Measurements from ENCODE around the gene STK33.
"Not testable (repeated sequence)": the region's sequence is repeated elsewhere in the genome, so short reads cannot be mapped to it uniquely, and the experiment has no call there.

The STK33 gene

DNA sequence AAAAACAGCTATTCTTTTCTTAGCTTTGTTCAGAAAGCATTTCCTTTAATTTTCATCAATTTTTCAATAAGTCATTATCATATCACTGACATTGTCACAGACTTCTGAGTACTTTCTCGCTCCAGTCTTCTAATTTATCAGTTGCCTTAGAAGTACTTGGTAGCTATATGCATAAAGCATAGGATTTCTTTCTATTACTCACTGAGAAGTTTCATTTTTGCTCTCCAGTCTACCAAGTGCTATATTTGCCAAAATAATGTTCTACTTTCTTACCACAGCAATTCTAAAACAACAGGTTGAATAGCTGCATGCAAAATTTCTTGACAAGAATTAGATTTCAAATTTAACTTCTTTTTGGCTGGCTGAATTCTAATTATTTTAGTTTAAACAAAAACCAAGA lies 116.3 kb downstream of the STK33 start:
- in situ Hi-C loops (cut with HindIII; ENCODE audit: low sequenced_read_pairs): no loop called here
- TF ChIP-seq, protein P1, sequence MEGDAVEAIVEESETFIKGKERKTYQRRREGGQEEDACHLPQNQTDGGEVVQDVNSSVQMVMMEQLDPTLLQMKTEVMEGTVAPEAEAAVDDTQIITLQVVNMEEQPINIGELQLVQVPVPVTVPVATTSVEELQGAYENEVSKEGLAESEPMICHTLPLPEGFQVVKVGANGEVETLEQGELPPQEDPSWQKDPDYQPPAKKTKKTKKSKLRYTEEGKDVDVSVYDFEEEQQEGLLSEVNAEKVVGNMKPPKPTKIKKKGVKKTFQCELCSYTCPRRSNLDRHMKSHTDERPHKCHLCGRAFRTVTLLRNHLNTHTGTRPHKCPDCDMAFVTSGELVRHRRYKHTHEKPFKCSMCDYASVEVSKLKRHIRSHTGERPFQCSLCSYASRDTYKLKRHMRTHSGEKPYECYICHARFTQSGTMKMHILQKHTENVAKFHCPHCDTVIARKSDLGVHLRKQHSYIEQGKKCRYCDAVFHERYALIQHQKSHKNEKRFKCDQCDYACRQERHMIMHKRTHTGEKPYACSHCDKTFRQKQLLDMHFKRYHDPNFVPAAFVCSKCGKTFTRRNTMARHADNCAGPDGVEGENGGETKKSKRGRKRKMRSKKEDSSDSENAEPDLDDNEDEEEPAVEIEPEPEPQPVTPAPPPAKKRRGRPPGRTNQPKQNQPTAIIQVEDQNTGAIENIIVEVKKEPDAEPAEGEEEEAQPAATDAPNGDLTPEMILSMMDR (IDR thresholded peaks at IDR 0.05; ENCODE audit: low read depth, low read length, missing control alignments): no peak
- H3K4me3 ChIP-seq (ENCODE audit: low read depth, low read length): no peak overlapping the region
- no peak for DNase-seq (ENCODE audit: low read depth)

DNA sequence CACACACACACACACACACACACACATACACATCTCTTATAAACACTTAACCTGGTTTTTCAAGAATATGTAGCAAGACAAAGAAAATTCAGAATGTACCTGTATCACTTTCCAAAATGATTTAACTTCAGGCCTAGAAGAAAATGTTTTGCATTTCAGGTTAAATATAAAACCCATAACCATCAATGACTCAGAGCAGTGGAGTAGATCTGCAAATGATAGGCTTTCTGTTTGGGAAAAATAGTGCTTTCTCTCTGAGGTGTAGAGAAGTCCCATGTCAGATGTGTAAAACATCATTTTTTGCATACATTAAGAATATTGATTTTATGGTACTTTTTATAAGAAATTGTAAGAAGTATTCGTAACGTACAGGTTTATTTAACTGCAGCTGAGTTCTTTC lies 116.9 kb downstream of the STK33 start:
- TF ChIP-seq, protein P1 (IDR thresholded peaks at IDR 0.05; ENCODE audit: low read depth, low read length, missing control alignments): no peak
- H3K4me3 ChIP-seq (ENCODE audit: low read depth, low read length): no peak overlapping the region
- in situ Hi-C loops (cut with HindIII; ENCODE audit: low sequenced_read_pairs): no loop called here
- no peak for DNase-seq (ENCODE audit: low read depth)

DNA sequence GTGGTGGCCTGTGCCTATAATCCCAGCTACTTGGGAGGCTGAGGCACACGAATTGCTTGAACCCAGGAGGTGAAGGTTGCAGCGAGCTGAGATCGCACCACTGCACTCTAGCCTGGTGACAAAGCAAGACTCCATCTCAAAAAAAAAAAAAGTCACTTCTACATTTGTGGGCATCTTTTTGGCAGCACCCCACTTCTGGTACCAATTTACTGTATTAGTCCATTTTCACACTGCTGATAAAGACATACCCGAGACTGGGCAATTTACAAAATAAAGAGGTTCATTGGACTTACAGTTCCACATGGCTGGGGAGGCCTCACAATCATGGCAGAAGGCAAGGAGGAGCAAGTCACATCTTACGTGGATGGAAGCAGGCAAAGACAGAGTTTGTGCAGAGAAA lies 126.2 kb downstream of the STK33 start:
- H3K4me3 ChIP-seq (ENCODE audit: low read depth, low read length); DNase-seq (ENCODE audit: low read depth); in situ Hi-C loops (cut with HindIII; ENCODE audit: low sequenced_read_pairs): not testable (repeated sequence)

DNA sequence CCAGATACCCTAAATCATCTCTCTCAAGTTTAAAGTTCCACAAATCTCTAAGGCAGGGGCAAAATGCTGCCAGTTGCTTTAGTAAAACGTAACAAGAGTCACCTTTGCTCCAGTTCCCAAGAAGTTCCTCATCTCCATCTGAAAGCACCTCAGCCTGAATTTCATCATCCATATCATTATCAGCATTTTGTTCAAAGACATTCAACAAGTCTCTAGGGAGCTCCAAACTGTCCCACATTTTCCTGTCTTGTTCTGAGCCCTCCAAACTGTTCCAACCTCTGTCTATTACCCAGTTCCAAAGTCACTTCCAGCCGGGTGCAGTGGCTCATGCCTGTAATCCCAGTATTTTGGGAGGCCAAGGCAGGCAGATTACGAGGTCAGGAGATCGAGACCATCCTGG lies 126.7 kb downstream of the STK33 start:
- DNase-seq (ENCODE audit: low read depth); in situ Hi-C loops (cut with HindIII; ENCODE audit: low sequenced_read_pairs); H3K4me3 ChIP-seq (ENCODE audit: low read depth, low read length): not testable (repeated sequence)

DNA sequence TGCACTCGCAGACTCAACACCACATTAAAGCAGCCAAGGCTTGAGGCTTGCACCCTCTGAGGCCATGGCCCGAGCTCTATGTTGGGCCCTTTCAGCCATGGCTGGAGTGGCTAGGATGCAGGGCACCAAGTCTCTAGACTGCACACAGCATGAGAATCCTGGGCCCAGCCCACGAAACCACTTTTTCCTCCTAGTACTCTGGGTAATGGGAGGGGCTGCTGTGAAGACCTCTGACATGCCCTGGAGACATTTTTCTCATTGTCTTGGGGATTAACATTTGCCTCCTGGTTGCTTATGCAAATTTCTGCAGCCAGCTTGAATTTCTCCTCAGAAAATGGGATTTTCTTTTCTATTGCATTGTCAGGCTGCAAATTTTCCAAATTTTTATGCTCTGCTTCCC lies 127.1 kb downstream of the STK33 start:
- in situ Hi-C loops (cut with HindIII; ENCODE audit: low sequenced_read_pairs); DNase-seq (ENCODE audit: low read depth); H3K4me3 ChIP-seq (ENCODE audit: low read depth, low read length): not testable (repeated sequence)

DNA sequence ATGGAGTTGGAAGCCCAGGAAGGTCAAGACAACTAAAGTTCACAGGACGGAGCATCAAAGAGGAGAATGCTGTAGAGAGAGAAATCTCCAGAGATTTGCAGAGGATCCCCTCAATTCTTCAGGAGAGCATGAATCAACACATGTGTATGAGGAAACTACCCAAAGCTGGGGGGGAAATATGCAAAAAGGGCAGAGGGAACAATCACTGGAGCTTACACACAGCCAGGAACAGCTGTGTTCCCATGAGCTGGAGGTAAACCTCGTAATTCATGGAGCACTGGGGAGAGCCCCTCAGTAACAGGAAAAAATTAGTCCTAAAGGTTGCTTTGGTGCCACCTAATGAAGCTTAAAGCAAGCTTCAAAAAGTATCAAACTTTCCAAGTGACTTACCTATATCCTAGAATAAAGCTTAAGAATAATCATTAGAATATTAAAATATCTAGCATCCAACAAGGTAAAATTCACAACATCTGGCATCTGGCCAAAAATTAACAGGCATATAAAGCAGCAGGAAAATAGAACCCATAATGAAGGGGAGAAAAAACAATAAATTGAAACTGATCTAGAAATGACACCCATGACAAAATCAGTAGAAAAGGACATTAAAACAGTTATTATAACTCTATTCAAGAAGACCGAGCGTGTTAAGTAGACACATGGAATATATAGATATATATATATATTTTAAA lies 134.2 kb downstream of the STK33 start:
- in situ Hi-C loops (cut with HindIII; ENCODE audit: low sequenced_read_pairs): no loop called here
- no peak overlapping the region for H3K4me3 ChIP-seq (ENCODE audit: low read depth, low read length)
- no peak for DNase-seq (ENCODE audit: low read depth)
- TF ChIP-seq, protein P1 (IDR thresholded peaks at IDR 0.05; ENCODE audit: low read depth, low read length, missing control alignments): no peak

DNA sequence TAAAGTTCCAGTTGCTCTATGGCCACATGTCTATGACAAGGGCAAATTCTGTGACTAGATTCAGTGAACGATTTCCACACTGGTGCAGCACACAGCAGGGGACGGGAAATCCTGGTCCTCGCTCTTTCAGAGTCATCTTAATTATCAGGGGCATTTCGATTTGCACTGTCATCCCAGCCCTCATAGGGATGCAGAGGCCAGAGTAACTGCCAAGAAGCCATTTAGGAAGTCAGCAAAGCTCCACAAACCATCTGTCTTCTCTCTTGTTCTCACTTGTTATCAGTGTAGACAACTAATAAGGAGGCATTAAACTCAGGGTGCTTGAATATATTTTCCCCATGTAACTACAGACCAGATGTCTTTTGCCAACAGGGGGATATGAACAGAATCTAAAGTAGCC lies 151.7 kb downstream of the STK33 start:
- in situ Hi-C loops (cut with HindIII; ENCODE audit: low sequenced_read_pairs): no loop called here
- H3K4me3 ChIP-seq (ENCODE audit: low read depth, low read length): no peak overlapping the region
- no peak for DNase-seq (ENCODE audit: low read depth)
- TF ChIP-seq, protein P1 (IDR thresholded peaks at IDR 0.05; ENCODE audit: low read depth, low read length, missing control alignments): no peak

DNA sequence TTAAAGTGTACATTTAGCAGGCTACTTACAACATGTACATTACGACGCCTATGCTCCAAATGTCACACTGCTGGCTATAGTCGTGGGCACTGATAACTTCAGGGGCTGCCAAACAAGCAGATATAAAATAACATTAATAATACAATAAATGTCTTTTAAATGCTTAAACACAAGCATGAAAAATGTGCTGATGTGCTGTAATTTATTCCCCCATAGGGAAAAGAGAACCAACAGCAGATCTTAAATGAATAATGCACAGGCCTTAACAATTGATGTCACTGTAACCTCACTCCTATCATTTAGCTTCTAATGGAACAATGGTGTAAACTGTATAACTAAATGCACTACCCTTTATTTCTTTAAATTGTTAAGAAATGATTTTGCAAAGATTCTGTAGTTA lies 153.4 kb downstream of the STK33 start:
- in situ Hi-C loops (cut with HindIII; ENCODE audit: low sequenced_read_pairs): no loop called here
- no peak overlapping the region for H3K4me3 ChIP-seq (ENCODE audit: low read depth, low read length)
- TF ChIP-seq, protein P1 (IDR thresholded peaks at IDR 0.05; ENCODE audit: low read depth, low read length, missing control alignments): no peak
- DNase-seq (ENCODE audit: low read depth): no peak
